Measurements from ENCODE around the gene CDK4. TPM values are rescaled to one million over a fixed set of nuclear protein-coding genes. Genes with fewer than 3 reads are reported as not detected.
A peak's percentile ranks its signal among the peaks of the same experiment; 100 is the strongest.

Gene CDK4
- total and polyA plus RNA-seq, 2 of the 13 experiments (the other 11 are each of a cell fraction or from before 2014, with no cell fraction given), result 191 to 209 TPM

- peak; percentile 34; the same call in 1 of the 2 replicates for TF ChIP-seq THAP9 (CRISPR knock-in tag; IDR thresholded peaks at IDR 0.05; ENCODE audit: borderline replicate concordance)
- no peak for TF ChIP-seq KMT2A (CRISPR knock-in tag; IDR thresholded peaks at IDR 0.05)
- TF ChIP-seq ZNF136 (CRISPR knock-in tag; IDR thresholded peaks at IDR 0.05; ENCODE audit: low read depth), result no peak
- no peak for TF ChIP-seq ZBTB38 (CRISPR knock-in tag; IDR thresholded peaks at IDR 0.05)
- TF ChIP-seq CENPX (CRISPR knock-in tag; IDR thresholded peaks at IDR 0.05), result no peak
- no peak for TF ChIP-seq TSC22D2 (CRISPR knock-in tag; IDR thresholded peaks at IDR 0.05; ENCODE audit: borderline replicate concordance)
- TF ChIP-seq ZKSCAN8 (CRISPR knock-in tag; IDR thresholded peaks at IDR 0.05; ENCODE audit: borderline replicate concordance), result no peak
- TF ChIP-seq PPARG (CRISPR knock-in tag; conservative IDR thresholded peaks at IDR 0.05), result peak; percentile 65; the same call in 1 of the 2 replicates
- TF ChIP-seq AGO2 (optimal IDR thresholded peaks at IDR 0.05; ENCODE audit: low read depth, low read length), result no peak
- no peak for TF ChIP-seq REL (CRISPR knock-in tag; conservative IDR thresholded peaks at IDR 0.05)
- TF ChIP-seq GABPA (IDR thresholded peaks at IDR 0.05; ENCODE audit: low read depth, low read length), result peak; percentile 24; the same call in 1 of the 2 replicates
- TF ChIP-seq GABPA (CRISPR knock-in tag; IDR thresholded peaks at IDR 0.05; ENCODE audit: low read depth), result peak; percentile 15; the same call in 1 of the 2 replicates
- peak; percentile 79; the same call in 1 of the 2 replicates for TF ChIP-seq SRY (CRISPR knock-in tag; IDR thresholded peaks at IDR 0.05)
- TF ChIP-seq SNAPC2 (CRISPR knock-in tag; IDR thresholded peaks at IDR 0.05), result no peak
- TF ChIP-seq HBP1 (CRISPR knock-in tag; IDR thresholded peaks at IDR 0.05; ENCODE audit: low read depth), result no peak
- TF ChIP-seq ZSCAN9 (CRISPR knock-in tag; IDR thresholded peaks at IDR 0.05; ENCODE audit: borderline replicate concordance), result peak; percentile 58; the same call in 1 of the 2 replicates
- TF ChIP-seq SP140L (CRISPR knock-in tag; IDR thresholded peaks at IDR 0.05; ENCODE audit: borderline replicate concordance), result no peak
- TF ChIP-seq ZNF331 (CRISPR knock-in tag; IDR thresholded peaks at IDR 0.05), result no peak
- no peak for TF ChIP-seq ETV6 (CRISPR knock-in tag; conservative IDR thresholded peaks at IDR 0.05)
- TF ChIP-seq MTERF4 (CRISPR knock-in tag; IDR thresholded peaks at IDR 0.05), result no peak
- no peak for TF ChIP-seq MEF2D (CRISPR knock-in tag; IDR thresholded peaks at IDR 0.05)
- TF ChIP-seq ZBTB33 (CRISPR knock-in tag; IDR thresholded peaks at IDR 0.05), result no peak
These were observed 3.6 kb upstream of the CDK4 start (continued) for GRCh38 chr12:57755454-57756372.
